Loucy (cell line): ENCODE measurements around the gene ENTPD8.

Experiments
- EZH2phosphoT487 ChIP-seq: fragments of 200-600 bp; IDR thresholded peaks from 2 replicates; pipeline ENCODE4 v1.6.1; 2018; ENCODE audit warnings: antibody characterized with exemption, mild to moderate bottlenecking, moderate library complexity, borderline replicate concordance
- TF ChIP-seq, protein P1 (sequence below): fragments of 200-600 bp; sonication (generic); conservative IDR thresholded peaks from 2 replicates; pipeline ENCODE4 v1.5.1; 2014; ENCODE audit warnings: mild to moderate bottlenecking, antibody characterized with exemption, low read length

DNA sequence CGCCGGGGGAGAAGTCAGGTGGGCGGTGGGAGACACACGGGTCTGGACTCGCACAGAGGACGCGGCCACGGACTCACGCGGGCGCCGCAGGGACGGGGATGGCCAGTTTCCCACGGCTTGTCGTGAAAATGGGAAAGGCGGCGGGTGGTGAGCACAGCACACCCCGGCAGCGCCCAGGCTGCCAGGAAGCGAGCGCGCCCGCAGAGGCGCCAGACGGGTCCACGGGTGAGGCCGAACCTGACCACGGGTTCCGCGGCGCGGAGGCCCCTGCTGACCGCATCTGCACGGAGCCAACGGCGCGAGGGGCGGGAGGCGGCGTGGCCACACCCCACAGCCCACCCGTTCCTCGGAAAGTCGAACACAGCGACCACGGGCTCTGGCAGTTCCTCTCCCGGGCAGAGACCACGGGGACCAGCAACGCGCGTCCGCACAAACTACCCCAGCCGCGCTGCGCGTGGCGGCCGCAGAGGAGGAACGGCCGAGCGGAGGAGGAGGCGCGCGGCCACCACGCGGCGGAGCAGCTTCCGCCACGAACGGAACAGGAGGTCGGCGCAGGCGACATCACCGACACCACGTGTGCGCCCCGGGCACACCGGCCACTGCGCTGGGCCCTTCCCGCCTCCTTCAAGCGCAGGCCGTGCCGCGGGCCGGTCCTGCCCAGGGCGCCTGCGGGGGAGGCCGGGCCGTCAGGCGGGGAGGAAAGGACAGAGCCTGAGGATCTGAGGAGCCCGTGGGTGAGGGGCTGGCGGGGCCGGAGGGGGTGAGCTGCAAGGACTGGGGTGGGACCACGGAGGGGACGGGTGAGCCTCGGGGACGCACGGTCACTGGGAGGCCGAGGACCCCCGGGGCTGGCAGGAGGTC is 23.8 kb downstream of the ENTPD8 start:
- TF ChIP-seq, protein P1, sequence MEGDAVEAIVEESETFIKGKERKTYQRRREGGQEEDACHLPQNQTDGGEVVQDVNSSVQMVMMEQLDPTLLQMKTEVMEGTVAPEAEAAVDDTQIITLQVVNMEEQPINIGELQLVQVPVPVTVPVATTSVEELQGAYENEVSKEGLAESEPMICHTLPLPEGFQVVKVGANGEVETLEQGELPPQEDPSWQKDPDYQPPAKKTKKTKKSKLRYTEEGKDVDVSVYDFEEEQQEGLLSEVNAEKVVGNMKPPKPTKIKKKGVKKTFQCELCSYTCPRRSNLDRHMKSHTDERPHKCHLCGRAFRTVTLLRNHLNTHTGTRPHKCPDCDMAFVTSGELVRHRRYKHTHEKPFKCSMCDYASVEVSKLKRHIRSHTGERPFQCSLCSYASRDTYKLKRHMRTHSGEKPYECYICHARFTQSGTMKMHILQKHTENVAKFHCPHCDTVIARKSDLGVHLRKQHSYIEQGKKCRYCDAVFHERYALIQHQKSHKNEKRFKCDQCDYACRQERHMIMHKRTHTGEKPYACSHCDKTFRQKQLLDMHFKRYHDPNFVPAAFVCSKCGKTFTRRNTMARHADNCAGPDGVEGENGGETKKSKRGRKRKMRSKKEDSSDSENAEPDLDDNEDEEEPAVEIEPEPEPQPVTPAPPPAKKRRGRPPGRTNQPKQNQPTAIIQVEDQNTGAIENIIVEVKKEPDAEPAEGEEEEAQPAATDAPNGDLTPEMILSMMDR: no peak
- no peak for TF ChIP-seq EZH2phosphoT487
